HCT116 (cell line): ENCODE data around the gene AFDN. TPM values are rescaled to one million over a fixed set of nuclear protein-coding genes. Genes with fewer than 3 reads are reported as not detected.

Experiments
- ATAC-seq: fragments of 200-7000 bp; cut with Tn5 transposase; 2 replicates; pipeline ENCODE4 v1.9.1; 2020; ENCODE audit warnings: mild to moderate bottlenecking, moderate library complexity
- BruUV-seq: library from RNA; stranded (reverse); fragments of 400-500 nt; replicated peaks from 2 replicates; lab custom pipeline; 2021; lab: Mats Ljungman, UMichigan
- CTCF ChIA-PET: fragments of 300-600 bp; sonication (Branson Sonifier 250); formaldehyde crosslinking; loops from one replicate; lab custom pipeline; 2021; ENCODE audit warnings: antibody characterized with exemption; lab: Charles Lee
- POLR2A ChIA-PET: fragments of 300-600, 350-600 bp; sonication (Branson Sonifier 250); formaldehyde crosslinking; loops from one replicate; lab custom pipeline; 2021; ENCODE audit warnings: antibody characterized with exemption; lab: Charles Lee
- RAD21 ChIA-PET, 2 experiments: fragments of 300-600 bp; sonication (Branson Sonifier 250); formaldehyde crosslinking; loops; one replicate each; lab custom pipeline; 2023; ENCODE audit warnings: low total read pairs in 2 of 2; ENCODE audit not compliant: uncharacterized antibody in 2 of 2, unreplicated experiment in 2 of 2, low non-redundant PET in 1 of 2; lab: Charles Lee
- DNase-seq: peaks from one replicate; pipeline ENCODE4 v3.0.0-alpha.2; 2010; ENCODE audit warnings: low read depth, low spot score
- H2AFZ ChIP-seq: fragments of 200-600 bp; shearing (Covaris generic), sonication (generic); 2 replicates; pipeline ENCODE4 v1.6.1; 2017; ENCODE audit warnings: low read depth, mixed run types, mixed read lengths, antibody characterized with exemption, low read length; ENCODE audit not compliant: poor library complexity, severe bottlenecking
- H3K27ac ChIP-seq: 2 replicates; pipeline ENCODE4 v1.5.1; 2012; ENCODE audit warnings: low read depth, low read length
- H3K27me3 ChIP-seq: fragments of 200-600 bp; sonication (generic); 2 replicates; pipeline ENCODE4 v1.6.1; 2016; ENCODE audit warnings: mixed run types, low read length, mixed read lengths; ENCODE audit not compliant: insufficient read depth
- H3K36me3 ChIP-seq, 2 experiments: fragments of 200-500 bp in 1 of 2; fragments of 200-600 bp in 1 of 2; sonication (Bioruptor generic) in 1 of 2; sonication (generic) in 1 of 2; 2 replicates each; pipeline versions ENCODE4 v1.5.1 to v1.6.1; 2014 to 2016; ENCODE audit warnings: low read length in 2 of 2, inconsistent platforms in 1 of 2, mixed read lengths in 1 of 2, mixed run types in 1 of 2; ENCODE audit not compliant: insufficient read depth in 2 of 2, control insufficient read depth in 1 of 2
- H3K4me1 ChIP-seq, 2 experiments: fragments of 200-600 bp in 1 of 2; sonication (generic) in 1 of 2; 2 replicates each; pipeline versions ENCODE4 v1.5.1 to v1.6.1; 2012 to 2017; ENCODE audit warnings: low read length in 2 of 2, inconsistent platforms in 1 of 2, mild to moderate bottlenecking in 1 of 2, mixed read lengths in 1 of 2, mixed run types in 1 of 2, moderate library complexity in 1 of 2; ENCODE audit not compliant: insufficient read depth in 2 of 2, control insufficient read depth in 1 of 2
- H3K4me2 ChIP-seq: fragments of 200-600 bp; sonication (generic); 2 replicates; pipeline ENCODE4 v1.6.1; 2017; ENCODE audit warnings: mixed run types, low read length, mixed read lengths
- H3K4me3 ChIP-seq, 2 experiments: fragments of 200-600 bp in 1 of 2; sonication (generic) in 1 of 2; replicated peaks in 1 of 2; 2 replicates each; pipeline ENCODE4 v1.5.1; 2011 to 2016; ENCODE audit warnings: low read length in 2 of 2, control low read depth in 1 of 2, low read depth in 1 of 2, mild to moderate bottlenecking in 1 of 2, mixed read lengths in 1 of 2, mixed run types in 1 of 2
- H3K79me2 ChIP-seq: fragments of 200-600 bp; sonication (generic); 2 replicates; pipeline ENCODE4 v1.6.1; 2017; ENCODE audit warnings: mild to moderate bottlenecking, mixed run types, low read length, moderate library complexity, mixed read lengths; ENCODE audit not compliant: insufficient read depth
- H3K9ac ChIP-seq: fragments of 200-600 bp; sonication (generic); 2 replicates; pipeline ENCODE4 v1.6.1; 2016; ENCODE audit warnings: low read length, mixed read lengths
- H3K9me2 ChIP-seq: fragments of 200-600 bp; sonication (generic), shearing (Covaris generic); 2 replicates; pipeline ENCODE4 v1.6.1; 2017; ENCODE audit warnings: mixed run types, mild to moderate bottlenecking, moderate library complexity; ENCODE audit not compliant: insufficient read depth
- H3K9me3 ChIP-seq, 2 experiments: fragments of 200-500 bp in 1 of 2; fragments of 200-600 bp in 1 of 2; sonication (Bioruptor generic) in 1 of 2; sonication (generic) in 1 of 2; 2 replicates each; pipeline ENCODE4 v1.6.1; 2014 to 2017; ENCODE audit warnings: low read length in 2 of 2, mixed read lengths in 2 of 2, inconsistent platforms in 1 of 2, low read depth in 1 of 2, mild to moderate bottlenecking in 1 of 2, mixed run types in 1 of 2, moderate library complexity in 1 of 2; ENCODE audit not compliant: control insufficient read depth in 1 of 2, insufficient read depth in 1 of 2
- H4K20me1 ChIP-seq: fragments of 200-600 bp; sonication (generic), shearing (Covaris generic); 2 replicates; pipeline ENCODE4 v1.6.1; 2017; ENCODE audit warnings: mixed run types, mild to moderate bottlenecking, moderate library complexity; ENCODE audit not compliant: insufficient read depth
- CTCF ChIP-seq, 3 experiments: fragments of 200-600 bp in 1 of 3; sonication (generic) in 1 of 3; IDR thresholded peaks in 2 of 3; conservative IDR thresholded peaks in 1 of 3; 2 replicates each; pipeline ENCODE4 v1.5.1; 2012 to 2017; ENCODE audit warnings: low read depth in 2 of 3, low read length in 2 of 3, antibody characterized with exemption in 1 of 3, borderline replicate concordance in 1 of 3, control low read depth in 1 of 3, mild to moderate bottlenecking in 1 of 3, mixed read lengths in 1 of 3, mixed run types in 1 of 3, moderate library complexity in 1 of 3; ENCODE audit not compliant: insufficient read depth in 1 of 3
- EGR1 ChIP-seq: IDR thresholded peaks from 2 replicates; pipeline ENCODE4 v1.6.1; 2012; ENCODE audit warnings: low read depth
- ELF1 ChIP-seq: IDR thresholded peaks from 2 replicates; pipeline ENCODE4 v1.6.1; 2012; ENCODE audit warnings: low read depth, borderline replicate concordance
- EZH2phosphoT487 ChIP-seq: fragments of 200-600 bp; IDR thresholded peaks from 2 replicates; pipeline ENCODE4 v1.6.1; 2018; ENCODE audit warnings: antibody characterized with exemption, borderline replicate concordance
- FOSL1 ChIP-seq: IDR thresholded peaks from 2 replicates; pipeline ENCODE4 v1.6.1; 2012; ENCODE audit warnings: low read depth
- JUND ChIP-seq: IDR thresholded peaks from 2 replicates; pipeline ENCODE4 v1.6.1; 2012
- MAX ChIP-seq: IDR thresholded peaks from 2 replicates; pipeline ENCODE4 v1.6.1; 2012
- POLR2A ChIP-seq: IDR thresholded peaks from 2 replicates; pipeline ENCODE4 v1.7.0; 2011; ENCODE audit warnings: borderline replicate concordance; ENCODE audit not compliant: insufficient read depth, insufficient read length; ENCODE audit errors: extremely low read depth
- SIN3A ChIP-seq: IDR thresholded peaks from 2 replicates; pipeline ENCODE4 v1.6.1; 2012; ENCODE audit warnings: low read depth
- ZBTB33 ChIP-seq: IDR thresholded peaks from 2 replicates; pipeline ENCODE4 v1.6.1; 2011; ENCODE audit warnings: mild to moderate bottlenecking, low read length, moderate library complexity; ENCODE audit not compliant: insufficient replicate concordance; ENCODE audit errors: extremely low read depth
- ZFX ChIP-seq: fragments of 450-650 bp; IDR thresholded peaks from 2 replicates; pipeline ENCODE4 v1.6.1; 2017
- ZNF274 ChIP-seq: fragments of 200-500 bp; sonication (Bioruptor generic); IDR thresholded peaks from 2 replicates; pipeline ENCODE4 v1.6.1; 2014; ENCODE audit warnings: mild to moderate bottlenecking, low read depth, low read length, inconsistent platforms
- intact Hi-C: fragments of 100-400 bp; cut with micrococcal nuclease; formaldehyde crosslinking; loops from 2 replicates; pipeline ENCODE4 v1.10.0; 2022
- total RNA-seq: library from RNA; stranded (reverse); gene quantifications from one replicate; pipeline ENCODE4 v1.2.1, GENCODE V29; 2021; ENCODE audit not compliant: unreplicated experiment

AFDN gene
- total RNA-seq, 1 experiment from 2014 or later = 59.4 TPM

- intact Hi-C loops = no loop called here
- RAD21 ChIA-PET = no interaction called here
- TF ChIP-seq ZFX (no peak), ELF1 (no peak), ZBTB33 (no peak), ZNF274 (no peak), CTCF (IDR thresholded peaks at IDR 0.05 in 2 of 3, conservative IDR thresholded peaks at IDR 0.05 in 1 of 3; ENCODE audit: borderline replicate concordance in 1 of 3, insufficient read depth in 1 of 3, low read depth in 2 of 3, low read length in 2 of 3) (no peak), JUND (no peak), EGR1 (no peak), FOSL1 (no peak), MAX (no peak), EZH2phosphoT487 (no peak), POLR2A (no peak), SIN3A (no peak)
- POLR2A ChIA-PET = interaction anchor here (0.7 kb wide), 1 partner anchor 55 kb away, joined by 3 read pairs; no protein-coding TSS in a partner anchor
- no peak overlapping the region for H3K27ac ChIP-seq
- H3K4me3 ChIP-seq = no peak overlapping the region
- H3K36me3 ChIP-seq = no peaks in the 10 kb centered on the region
- no peak overlapping the region for H3K4me2 ChIP-seq
- H3K4me1 ChIP-seq = no peaks in the 10 kb centered on the region
- H3K9ac ChIP-seq = no peak overlapping the region
- no peaks in the 10 kb centered on the region for H4K20me1 ChIP-seq
- DNase-seq (no peak), ATAC-seq (no peak)
- no TSS peak for BruUV-seq
- no peaks in the 10 kb centered on the region for H3K9me3 ChIP-seq
- no peaks in the 10 kb centered on the region for H3K79me2 ChIP-seq
- H3K27me3 ChIP-seq = no peaks in the 10 kb centered on the region
- CTCF ChIA-PET = no interaction called here
- no peak overlapping the region for H2AFZ ChIP-seq
- H3K9me2 ChIP-seq = no peaks in the 10 kb centered on the region
Measured at GRCh38 chr6:167980911-167981580, 154.3 kb downstream of the AFDN start.
